Lung (tissue), 12 donors: ENCODE measurements around the gene STRN3. TPM values are rescaled to one million over a fixed set of nuclear protein-coding genes. Genes with fewer than 3 reads are reported as not detected.
"Not testable (repeated sequence)": the region's sequence is repeated elsewhere in the genome, so short reads cannot be mapped to it uniquely, and the experiment has no call there.

ENCODE experiments used
- ATAC-seq: fragments of 200-7000 bp; cut with Tn5 transposase; one replicate; pipeline ENCODE4 v1.9.1; 2020; ENCODE audit warnings: moderate number of reproducible peaks; ENCODE audit not compliant: insufficient read depth, low FRiP score
- DNase-seq, 3 donors: peaks; one replicate each; pipeline ENCODE4 v3.0.0-alpha.2; 2013 to 2017
- H3K27ac ChIP-seq, 2 donors: one replicate each; pipeline ENCODE4 v1.5.1; 2013; ENCODE audit warnings: mild to moderate bottlenecking in 2 of 2, moderate library complexity in 2 of 2, control low read depth in 1 of 2, inconsistent platforms in 1 of 2, low read depth in 1 of 2, low read length in 1 of 2
- H3K27me3 ChIP-seq, 3 donors: one replicate each; pipeline ENCODE4 v1.5.1; 2013; ENCODE audit warnings: low read length in 2 of 3; ENCODE audit not compliant: control insufficient read depth in 3 of 3, insufficient read depth in 3 of 3
- H3K36me3 ChIP-seq, 4 donors: one replicate each; pipeline ENCODE4 v1.5.1; 2013; ENCODE audit warnings: low read length in 4 of 4, mild to moderate bottlenecking in 1 of 4, moderate library complexity in 1 of 4; ENCODE audit not compliant: control insufficient read depth in 4 of 4, insufficient read depth in 4 of 4
- H3K4me1 ChIP-seq, 5 donors: one replicate each; pipeline ENCODE4 v1.5.1; 2013; ENCODE audit warnings: low read length in 5 of 5, mild to moderate bottlenecking in 2 of 5, moderate library complexity in 1 of 5; ENCODE audit not compliant: control insufficient read depth in 5 of 5, insufficient read depth in 5 of 5
- H3K4me3 ChIP-seq: one replicate; pipeline ENCODE4 v1.5.1; 2013; ENCODE audit warnings: mild to moderate bottlenecking, control low read depth, moderate library complexity
- H3K9ac ChIP-seq, 2 donors: one replicate each; pipeline ENCODE4 v1.5.1; 2013; ENCODE audit warnings: low read length in 2 of 2, control low read depth in 1 of 2; ENCODE audit not compliant: insufficient read depth in 1 of 2
- H3K9me3 ChIP-seq, 4 donors: one replicate each; pipeline ENCODE4 v1.5.1; 2013; ENCODE audit warnings: low read length in 3 of 4, mild to moderate bottlenecking in 1 of 4, moderate library complexity in 1 of 4; ENCODE audit not compliant: control insufficient read depth in 4 of 4, insufficient read depth in 3 of 4
- WGBS, 2 donors: extraction: QIAGEN DNeasy Blood & Tissue Kit; methylation state at CpG; one replicate each; pipeline ENCODE4 v1.1.7; 2013; 5-methylcytosine and 5-hydroxymethylcytosine counted together
- polyA plus RNA-seq, 2 donors: library from polyadenylated mRNA; stranded (reverse); fragments of 200-250 nt; gene quantifications; one replicate each; pipeline ENCODE4 v1.2.1, GENCODE V29; 2013
- total RNA-seq, 2 donors: library from RNA; depleted of rRNA in 1 of 2; stranded (reverse); fragments of >200 nt in 1 of 2; gene quantifications; one replicate each; pipeline ENCODE4 v1.2.1, GENCODE V29; 2014 to 2021
- TF ChIP-seq, protein P1 (sequence below): IDR thresholded peaks from 2 replicates; pipeline ENCODE4 v1.5.1; 2012; ENCODE audit warnings: mild to moderate bottlenecking; ENCODE audit errors: control extremely low read depth, extremely low read depth
- donor health status: control.
- donor health status: control.
- donor health status: Bipolar disorder and iron deficiency.
- donor health status: healthy.
- donor health status: DM: yes; HTN: yes; CAD: no.

STRN3 gene
- total and polyA plus RNA-seq, 4 donors = 10.6 to 86.8 (median 19.0) TPM

DNA sequence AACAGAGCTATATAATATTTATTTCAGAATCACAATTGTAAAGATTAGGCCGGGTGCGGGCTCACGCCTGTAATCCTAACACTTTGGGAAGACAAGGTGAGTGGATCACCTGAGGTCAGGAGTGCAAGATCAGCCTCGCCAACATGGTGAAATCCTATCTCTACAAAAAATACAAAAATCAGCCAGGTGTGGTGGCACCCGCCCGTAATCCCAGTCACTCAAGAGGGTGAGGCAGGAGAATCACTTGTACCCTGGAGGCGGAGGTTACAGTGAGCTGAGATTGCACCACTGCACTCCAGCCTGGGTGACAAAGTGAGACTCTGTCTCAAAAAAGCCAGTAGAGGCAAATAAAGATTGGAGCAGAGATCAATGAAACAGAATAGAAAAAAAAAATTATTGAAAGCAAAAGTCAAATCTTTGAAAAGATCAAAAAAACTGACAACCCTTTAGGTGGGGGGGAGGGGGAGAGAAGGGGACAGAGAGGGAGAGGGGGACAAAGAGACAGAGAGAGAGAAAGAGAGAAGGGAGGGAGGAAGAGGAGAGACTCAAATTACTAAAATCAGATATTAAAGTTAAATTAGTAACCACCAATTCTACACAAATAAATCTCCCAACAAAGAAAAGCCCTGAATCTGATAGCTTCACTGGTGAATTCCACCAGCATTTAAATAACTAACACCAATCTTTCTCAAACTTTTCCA is 53.1 kb downstream of the STRN3 start:
- Histone ChIP-seq H3K36me3 (no peaks in the 10 kb centered on the region), H3K4me3 (no peak overlapping the region), H3K9ac (no peak overlapping the region), H3K9me3 (no peaks in the 10 kb centered on the region), H3K27ac (no peak overlapping the region), H3K27me3 (no peaks in the 10 kb centered on the region), H3K4me1 (peaks cover 0 to 15% (median 0%) of the 10 kb centered on the region in 5 donors)
- DNase-seq (no peak), ATAC-seq (no peak)
- 92 to 96% methylated on average over 7 of the region's 7 CpGs for WGBS, 2 donors
- TF ChIP-seq, protein P1, sequence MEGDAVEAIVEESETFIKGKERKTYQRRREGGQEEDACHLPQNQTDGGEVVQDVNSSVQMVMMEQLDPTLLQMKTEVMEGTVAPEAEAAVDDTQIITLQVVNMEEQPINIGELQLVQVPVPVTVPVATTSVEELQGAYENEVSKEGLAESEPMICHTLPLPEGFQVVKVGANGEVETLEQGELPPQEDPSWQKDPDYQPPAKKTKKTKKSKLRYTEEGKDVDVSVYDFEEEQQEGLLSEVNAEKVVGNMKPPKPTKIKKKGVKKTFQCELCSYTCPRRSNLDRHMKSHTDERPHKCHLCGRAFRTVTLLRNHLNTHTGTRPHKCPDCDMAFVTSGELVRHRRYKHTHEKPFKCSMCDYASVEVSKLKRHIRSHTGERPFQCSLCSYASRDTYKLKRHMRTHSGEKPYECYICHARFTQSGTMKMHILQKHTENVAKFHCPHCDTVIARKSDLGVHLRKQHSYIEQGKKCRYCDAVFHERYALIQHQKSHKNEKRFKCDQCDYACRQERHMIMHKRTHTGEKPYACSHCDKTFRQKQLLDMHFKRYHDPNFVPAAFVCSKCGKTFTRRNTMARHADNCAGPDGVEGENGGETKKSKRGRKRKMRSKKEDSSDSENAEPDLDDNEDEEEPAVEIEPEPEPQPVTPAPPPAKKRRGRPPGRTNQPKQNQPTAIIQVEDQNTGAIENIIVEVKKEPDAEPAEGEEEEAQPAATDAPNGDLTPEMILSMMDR = no peak

DNA sequence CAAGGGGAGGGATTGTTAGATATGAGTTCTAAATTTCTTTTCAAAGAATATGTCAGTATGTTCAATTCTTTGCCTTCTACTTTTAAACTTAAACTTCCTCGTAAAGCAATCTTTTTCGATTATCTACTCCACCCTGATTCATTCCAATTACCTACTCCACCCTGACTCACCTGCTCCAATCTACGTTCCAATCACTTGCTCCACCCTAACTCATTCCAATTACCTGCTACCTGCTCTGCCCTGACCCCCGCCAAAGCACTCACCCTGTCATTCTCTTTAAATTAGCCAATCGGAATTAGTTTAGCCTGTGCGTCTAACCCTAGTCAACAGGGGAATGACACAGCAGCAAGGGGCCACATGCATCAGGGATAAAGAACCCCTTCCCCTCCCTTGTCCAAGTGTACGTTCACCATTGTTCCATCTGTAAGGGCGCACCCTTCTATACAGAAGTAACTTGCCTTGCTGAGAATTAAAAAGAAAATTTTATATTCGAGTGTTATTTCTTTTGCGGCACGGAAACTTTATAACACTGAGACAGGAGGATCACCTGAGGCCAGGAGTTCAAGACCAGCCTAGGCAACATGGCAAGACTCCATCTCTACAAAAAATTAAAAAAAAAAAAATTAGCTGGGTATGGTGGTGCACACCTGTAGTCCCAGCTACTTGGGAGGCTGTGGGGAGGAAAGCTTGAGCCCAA is 54.0 kb downstream of the STRN3 start:
- H3K27me3 ChIP-seq, H3K9ac ChIP-seq, H3K27ac ChIP-seq, H3K9me3 ChIP-seq, H3K4me3 ChIP-seq, H3K36me3 ChIP-seq, DNase-seq, ATAC-seq: not testable (repeated sequence)
- WGBS, 2 donors = 96 to 98% methylated on average over 11 of the region's 11 CpGs
- H3K4me1 ChIP-seq = peaks cover 0 to 15% (median 0%) of the 10 kb centered on the region in 5 donors

DNA sequence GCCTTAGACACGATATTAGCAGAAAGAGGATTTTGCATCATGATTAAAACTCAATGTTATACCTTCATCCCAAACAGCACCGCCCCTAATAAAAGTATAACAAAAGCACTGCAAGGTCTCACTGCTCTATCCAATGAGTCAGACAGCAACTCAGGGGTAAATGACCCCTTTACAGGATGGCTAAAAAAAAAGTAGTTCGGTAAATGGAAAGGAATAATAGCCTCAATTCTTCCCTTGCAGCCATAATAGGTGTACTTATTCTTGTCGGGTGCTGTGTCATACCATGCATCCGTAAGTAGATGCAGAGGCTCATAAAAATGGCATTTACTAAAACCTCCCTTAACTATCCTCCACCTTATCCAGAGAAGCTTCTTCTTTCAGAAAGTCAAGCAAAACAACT is 54.6 kb downstream of the STRN3 start:
- Histone ChIP-seq H3K36me3 (peaks cover 0 to 4% (median 0%) of the 10 kb centered on the region in 4 donors), H3K4me1 (peaks cover 0 to 15% (median 0%) of the 10 kb centered on the region in 5 donors), H3K9me3 (peaks cover 0 to 4% (median 0%) of the 10 kb centered on the region in 4 donors), H3K27ac (no peak overlapping the region), H3K4me3 (no peak overlapping the region), H3K9ac (no peak overlapping the region), H3K27me3 (no peaks in the 10 kb centered on the region)
- WGBS, 2 donors = 96 to 98% methylated on average over 5 of the region's 5 CpGs
- TF ChIP-seq, protein P1 = no peak
- DNase-seq (no peak), ATAC-seq (no peak)

DNA sequence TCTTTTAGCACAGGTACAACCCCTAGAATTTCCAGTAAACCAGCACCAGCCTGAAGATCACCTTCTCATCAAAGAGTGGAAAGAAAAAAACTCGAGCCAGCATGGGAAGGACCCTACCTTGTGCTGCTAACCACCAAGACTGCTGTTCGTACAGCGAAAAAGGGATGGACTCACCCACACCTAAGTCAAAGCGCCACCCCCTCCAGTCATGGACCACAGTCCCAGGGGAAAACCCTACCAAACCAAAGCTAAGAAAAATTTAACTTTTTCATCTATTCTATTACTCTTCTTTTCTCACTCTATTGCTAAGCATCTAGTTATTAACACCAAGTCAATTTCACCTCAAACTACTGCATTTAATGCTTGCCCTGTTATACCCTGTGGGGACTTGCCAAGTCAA is 56.4 kb downstream of the STRN3 start:
- H3K27ac ChIP-seq, ATAC-seq, H3K27me3 ChIP-seq, H3K9ac ChIP-seq, DNase-seq, H3K4me3 ChIP-seq, H3K4me1 ChIP-seq: not testable (repeated sequence)
- WGBS, 2 donors = 82 to 98% methylated on average over 4 of the region's 4 CpGs
- peaks cover 0 to 14% (median 1%) of the 10 kb centered on the region in 4 donors for H3K36me3 ChIP-seq
- H3K9me3 ChIP-seq = peaks cover 0 to 17% (median 8%) of the 10 kb centered on the region in 4 donors

DNA sequence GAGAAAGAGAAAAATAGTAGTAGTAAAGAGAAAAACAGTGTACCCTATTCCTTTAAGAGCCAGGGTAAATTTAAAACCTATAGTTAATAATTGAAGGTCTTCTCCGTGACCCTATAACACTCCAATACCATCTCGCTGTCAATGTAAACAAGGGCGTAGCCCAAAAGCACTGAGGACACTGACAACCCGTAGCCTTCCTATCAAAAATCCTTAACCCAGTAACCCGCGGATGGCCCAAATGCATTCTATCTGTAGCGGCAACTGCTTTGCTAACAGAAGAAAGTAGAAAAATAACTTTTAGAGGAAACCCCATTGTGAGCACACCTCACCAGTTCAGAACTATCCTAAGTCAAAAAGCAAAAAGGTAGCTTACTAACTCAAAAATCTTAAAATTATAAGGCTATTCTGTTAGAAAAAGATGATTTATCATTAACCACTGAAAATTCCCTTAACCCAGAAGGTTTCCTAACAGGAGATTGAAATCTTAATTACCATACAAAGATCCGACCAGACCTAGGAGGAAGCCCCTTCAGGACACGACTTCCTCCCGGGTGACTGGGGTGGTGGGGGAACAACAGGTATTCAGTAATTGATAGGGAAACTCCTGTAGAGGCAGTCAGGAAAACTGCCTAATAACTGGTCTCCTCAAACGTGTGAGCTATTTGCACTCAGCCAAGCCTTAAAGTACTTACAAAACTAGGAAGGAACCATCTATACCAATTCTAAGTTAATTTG is 58.6 kb downstream of the STRN3 start:
- not testable (repeated sequence) for DNase-seq, H3K9ac ChIP-seq, H3K27me3 ChIP-seq, ATAC-seq, H3K27ac ChIP-seq, H3K4me1 ChIP-seq, H3K4me3 ChIP-seq
- H3K36me3 ChIP-seq = peaks cover 0 to 19% (median 5%) of the 10 kb centered on the region in 4 donors
- H3K9me3 ChIP-seq = peaks cover 0 to 21% (median 9%) of the 10 kb centered on the region in 4 donors
- WGBS, 2 donors = 95 to 97% methylated on average over 11 of the region's 11 CpGs
